Left renal pelvis (tissue), 4 donors: ENCODE data around the gene SLC39A11. TPM values are rescaled to one million over a fixed set of nuclear protein-coding genes. Genes with fewer than 3 reads are reported as not detected.
"Not testable (repeated sequence)": the region's sequence is repeated elsewhere in the genome, so short reads cannot be mapped to it uniquely, and the experiment has no call there.

Experiments
- DNase-seq, 4 donors: peaks; one replicate each; pipeline ENCODE4 v3.0.0-alpha.2; 2013; ENCODE audit warnings: low read depth in 4 of 4, low spot score in 3 of 4
- polyA plus RNA-seq, 4 donors: library from polyadenylated mRNA; unstranded; fragments of 120-200 nt; gene quantifications; one replicate each; pipeline ENCODE4 v1.2.1, GENCODE V29; 2013; ENCODE audit not compliant: insufficient read length in 4 of 4

Gene SLC39A11
- polyA plus RNA-seq, 4 donors: 11.7 to 28.4 (median 24.5) TPM

GRCh38 chr17:72954579-72954978 is 137.9 kb downstream of the SLC39A11 start:
- DNase-seq: no peak

- DNase-seq: no peak
Measured at GRCh38 chr17:72953621-72954020, 138.9 kb downstream of the SLC39A11 start.

GRCh38 chr17:72952641-72953315 is 139.7 kb downstream of the SLC39A11 start:
- DNase-seq: no peak

- no peak for DNase-seq
Measured at GRCh38 chr17:72952220-72952619, 140.3 kb downstream of the SLC39A11 start.

GRCh38 chr17:72950242-72950931 is 142.1 kb downstream of the SLC39A11 start:
- DNase-seq: no peak

GRCh38 chr17:72948115-72948514 is 144.4 kb downstream of the SLC39A11 start:
- no peak for DNase-seq

GRCh38 chr17:72947475-72947874 is 145.0 kb downstream of the SLC39A11 start:
- DNase-seq: no peak

- no peak for DNase-seq
Measured at GRCh38 chr17:72946696-72947095, 145.8 kb downstream of the SLC39A11 start.

- no peak for DNase-seq
Measured at GRCh38 chr17:72946156-72946555, 146.3 kb downstream of the SLC39A11 start.

- DNase-seq: peak in 1 of 4 donors; percentile 30
Measured at GRCh38 chr17:72945473-72945872, 147.0 kb downstream of the SLC39A11 start.

- no peak for DNase-seq
Measured at GRCh38 chr17:72943826-72944689, 148.4 kb downstream of the SLC39A11 start.

GRCh38 chr17:72942579-72942978 is 149.9 kb downstream of the SLC39A11 start:
- no peak for DNase-seq

- DNase-seq: no peak
Measured at GRCh38 chr17:72940496-72940895, 152.0 kb downstream of the SLC39A11 start.

GRCh38 chr17:72938482-72938881 is 154.0 kb downstream of the SLC39A11 start:
- no peak for DNase-seq

GRCh38 chr17:72937707-72938106 is 154.8 kb downstream of the SLC39A11 start:
- no peak for DNase-seq

- DNase-seq: not testable (repeated sequence)
Measured at GRCh38 chr17:72937254-72937653, 155.2 kb downstream of the SLC39A11 start.

- no peak for DNase-seq
Measured at GRCh38 chr17:72935984-72936383, 156.5 kb downstream of the SLC39A11 start.

- no peak for DNase-seq
Measured at GRCh38 chr17:72934927-72935326, 157.6 kb downstream of the SLC39A11 start.

GRCh38 chr17:72931635-72932034 is 160.9 kb downstream of the SLC39A11 start:
- no peak for DNase-seq

GRCh38 chr17:72931163-72931562 is 161.3 kb downstream of the SLC39A11 start:
- DNase-seq: no peak

GRCh38 chr17:72930031-72930430 is 162.5 kb downstream of the SLC39A11 start:
- peak in 2 of 4 donors; percentile 31 to 45 for DNase-seq
